ENCODE results near the gene AGPAT4. TPM values are rescaled to one million over a fixed set of nuclear protein-coding genes. Genes with fewer than 3 reads are reported as not detected.

The AGPAT4 gene
- total and polyA plus RNA-seq, 2 of the 13 experiments (the other 11 are each of a cell fraction or from before 2014, with no cell fraction given), result 0.07 to 0.13 TPM

- Histone ChIP-seq H3K4me3 (replicated peaks in 1 of 3; ENCODE audit: insufficient read depth in 1 of 3, low read depth in 2 of 3, low read length in 3 of 3) (no peak overlapping the region), H3K79me2 (ENCODE audit: insufficient read depth, low read length) (no peaks in the 10 kb centered on the region), H3K36me3 (replicated peaks in 1 of 2; ENCODE audit: control insufficient read depth in 1 of 2, insufficient read depth in 2 of 2, low read length in 2 of 2) (no peaks in the 10 kb centered on the region), H4K20me1 (ENCODE audit: insufficient read depth, low read length) (no peaks in the 10 kb centered on the region), H2AFZ (ENCODE audit: low read length) (no peak overlapping the region), H3K9ac (ENCODE audit: insufficient read depth, low read depth, low read length) (no peak overlapping the region), H3K27ac (ENCODE audit: extremely low read length, insufficient read depth, low read length) (no peak overlapping the region), H3K4me1 (ENCODE audit: insufficient read depth, low read length) (no peaks in the 10 kb centered on the region), H3K9me3 (ENCODE audit: low read length) (no peaks in the 10 kb centered on the region), H3K4me2 (ENCODE audit: low read depth, low read length) (no peak overlapping the region), H3K27me3 (ENCODE audit: control insufficient read depth in 1 of 2, insufficient read depth in 2 of 2, low read length in 2 of 2) (peaks cover 0 to 5% of the 10 kb centered on the region in 2 experiments; a peak in 1 of 5 replicates)
- FAIRE-seq (no peak), ATAC-seq (no peak), DNase-seq (ENCODE audit: low spot score) (no peak)
- WGBS (ENCODE audit: low lambda C conversion rate), result 53% methylated on average over 11 of the region's 13 CpGs
- no peak for TF ChIP-seq SP4 (CRISPR knock-in tag; IDR thresholded peaks at IDR 0.05)
- ChIA-PET CTCF (ENCODE audit: low intra/inter-chr PET ratio, low total read pairs) (no interaction called here), POLR2A (no interaction called here)
- in situ Hi-C loops (cut with HindIII; ENCODE audit: extremely low pct_ligation_motif_present, low pct_unique_long_range_greater_than_20kb) (no loop called here), intact Hi-C loops (cut with micrococcal nuclease; ENCODE audit: unreplicated experiment) (no loop called here)
- BruUV-seq (replicated peaks), result no TSS peak
These were observed 17.5 kb downstream of the AGPAT4 start for GRCh38 chr6:161256407-161256806.

DNA sequence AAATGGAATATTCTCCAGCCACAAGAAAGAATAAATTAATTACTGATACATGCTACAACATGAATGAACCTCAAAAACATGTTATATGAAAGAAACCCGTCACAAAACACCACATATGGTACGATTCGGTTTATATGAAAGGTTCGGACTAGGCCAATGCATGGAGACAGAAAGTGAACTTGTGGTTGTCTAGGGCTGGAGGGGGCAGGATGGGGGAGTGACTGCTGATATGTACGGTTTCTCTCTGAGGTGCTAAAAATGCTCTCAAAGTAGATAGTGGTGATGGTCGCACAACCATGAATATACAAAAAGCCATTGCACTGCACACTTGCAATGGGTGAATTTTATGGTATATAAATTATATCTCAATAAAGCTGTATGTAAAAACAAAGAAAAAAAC, 18.3 kb downstream of the AGPAT4 start:
- Histone ChIP-seq H3K9ac (ENCODE audit: insufficient read depth, low read depth, low read length) (no peak overlapping the region), H3K27me3 (ENCODE audit: control insufficient read depth in 1 of 2, insufficient read depth in 2 of 2, low read length in 2 of 2) (peaks cover 0 to 5% of the 10 kb centered on the region in 2 experiments; a peak in 1 of 5 replicates), H4K20me1 (ENCODE audit: insufficient read depth, low read length) (no peaks in the 10 kb centered on the region), H3K4me2 (ENCODE audit: low read depth, low read length) (no peak overlapping the region), H3K79me2 (ENCODE audit: insufficient read depth, low read length) (no peaks in the 10 kb centered on the region), H3K27ac (ENCODE audit: extremely low read length, insufficient read depth, low read length) (no peak overlapping the region), H3K36me3 (replicated peaks in 1 of 2; ENCODE audit: control insufficient read depth in 1 of 2, insufficient read depth in 2 of 2, low read length in 2 of 2) (no peaks in the 10 kb centered on the region), H3K9me3 (ENCODE audit: low read length) (no peaks in the 10 kb centered on the region), H3K4me3 (replicated peaks in 1 of 3; ENCODE audit: insufficient read depth in 1 of 3, low read depth in 2 of 3, low read length in 3 of 3) (no peak overlapping the region), H3K4me1 (ENCODE audit: insufficient read depth, low read length) (no peaks in the 10 kb centered on the region), H2AFZ (ENCODE audit: low read length) (no peak overlapping the region)
- WGBS (ENCODE audit: low lambda C conversion rate), result 63% methylated on average over 6 of the region's 6 CpGs
- DNase-seq (ENCODE audit: low spot score) (no peak), FAIRE-seq (no peak), ATAC-seq (no peak)
- BruUV-seq (replicated peaks), result no TSS peak
- CTCF ChIA-PET (ENCODE audit: low intra/inter-chr PET ratio, low total read pairs), result no interaction called here
- intact Hi-C loops (cut with micrococcal nuclease; ENCODE audit: unreplicated experiment) (no loop called here), in situ Hi-C loops (cut with HindIII; ENCODE audit: extremely low pct_ligation_motif_present, low pct_unique_long_range_greater_than_20kb) (no loop called here)
- POLR2A ChIA-PET, result no interaction called here
- TF ChIP-seq FOXK2 (IDR thresholded peaks at IDR 0.05) (no peak), GMEB2 (CRISPR knock-in tag; IDR thresholded peaks at IDR 0.05; ENCODE audit: low read depth) (no peak), MLXIP (CRISPR knock-in tag; IDR thresholded peaks at IDR 0.05; ENCODE audit: borderline replicate concordance) (no peak), ZNF710 (CRISPR knock-in tag; IDR thresholded peaks at IDR 0.05; ENCODE audit: borderline replicate concordance) (no peak), ZNF75D (CRISPR knock-in tag; IDR thresholded peaks at IDR 0.05; ENCODE audit: borderline replicate concordance) (no peak), HNRNPLL (IDR thresholded peaks at IDR 0.05; ENCODE audit: low read depth, low read length, poor library complexity, severe bottlenecking) (no peak)
- TF ChIP-seq, protein P1, sequence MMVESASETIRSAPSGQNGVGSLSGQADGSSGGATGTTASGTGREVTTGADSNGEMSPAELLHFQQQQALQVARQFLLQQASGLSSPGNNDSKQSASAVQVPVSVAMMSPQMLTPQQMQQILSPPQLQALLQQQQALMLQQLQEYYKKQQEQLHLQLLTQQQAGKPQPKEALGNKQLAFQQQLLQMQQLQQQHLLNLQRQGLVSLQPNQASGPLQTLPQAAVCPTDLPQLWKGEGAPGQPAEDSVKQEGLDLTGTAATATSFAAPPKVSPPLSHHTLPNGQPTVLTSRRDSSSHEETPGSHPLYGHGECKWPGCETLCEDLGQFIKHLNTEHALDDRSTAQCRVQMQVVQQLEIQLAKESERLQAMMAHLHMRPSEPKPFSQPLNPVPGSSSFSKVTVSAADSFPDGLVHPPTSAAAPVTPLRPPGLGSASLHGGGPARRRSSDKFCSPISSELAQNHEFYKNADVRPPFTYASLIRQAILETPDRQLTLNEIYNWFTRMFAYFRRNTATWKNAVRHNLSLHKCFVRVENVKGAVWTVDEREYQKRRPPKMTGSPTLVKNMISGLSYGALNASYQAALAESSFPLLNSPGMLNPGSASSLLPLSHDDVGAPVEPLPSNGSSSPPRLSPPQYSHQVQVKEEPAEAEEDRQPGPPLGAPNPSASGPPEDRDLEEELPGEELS (CRISPR knock-in tag; IDR thresholded peaks at IDR 0.05), result no peak
- TF ChIP-seq, protein P2, sequence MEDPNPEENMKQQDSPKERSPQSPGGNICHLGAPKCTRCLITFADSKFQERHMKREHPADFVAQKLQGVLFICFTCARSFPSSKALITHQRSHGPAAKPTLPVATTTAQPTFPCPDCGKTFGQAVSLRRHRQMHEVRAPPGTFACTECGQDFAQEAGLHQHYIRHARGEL (CRISPR knock-in tag; IDR thresholded peaks at IDR 0.05), result no peak

All from HepG2 (cell line).